ENCODE results near the gene TIMP2. TPM values are rescaled to one million over a fixed set of nuclear protein-coding genes. Genes with fewer than 3 reads are reported as not detected.
A peak's percentile ranks its signal among the peaks of the same experiment; 100 is the strongest.

TIMP2 gene, protein sequence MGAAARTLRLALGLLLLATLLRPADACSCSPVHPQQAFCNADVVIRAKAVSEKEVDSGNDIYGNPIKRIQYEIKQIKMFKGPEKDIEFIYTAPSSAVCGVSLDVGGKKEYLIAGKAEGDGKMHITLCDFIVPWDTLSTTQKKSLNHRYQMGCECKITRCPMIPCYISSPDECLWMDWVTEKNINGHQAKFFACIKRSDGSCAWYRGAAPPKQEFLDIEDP
- total RNA-seq, result 1 to 10 TPM in 1 of 3 donors, under 1 TPM in 2; 0.63 to 1.0 (median 0.81) TPM

DNA sequence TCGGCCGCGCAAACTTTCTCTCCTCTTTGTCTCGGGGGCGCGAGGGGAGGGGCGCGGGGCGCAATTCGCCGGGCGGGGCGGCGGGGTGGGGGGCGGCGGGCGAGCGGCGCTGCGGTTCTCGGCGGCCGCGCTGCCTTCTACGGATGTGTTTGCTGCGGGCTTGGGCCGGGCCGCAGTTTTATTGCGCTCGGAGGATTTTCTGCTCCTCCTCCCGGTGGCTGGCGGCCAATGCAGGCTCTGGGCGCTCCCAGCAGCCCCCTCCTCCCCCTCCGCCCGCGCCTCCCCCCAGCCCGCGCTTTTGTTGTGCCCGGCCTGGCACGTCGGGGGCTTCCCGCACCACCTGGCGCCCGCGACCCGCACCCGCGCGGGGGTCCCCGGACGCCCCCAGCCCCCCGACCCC, at the start of gene TIMP2:
TIMP2 (minus strand) TSS at position 154 of the 400 bp plus-strand sequence. CDS start 299 bp downstream, outside the sequence.
- H3K4me3 Mint-ChIP-seq, result peak within 1 kb of the TSS; percentile 61
- H3K36me3 Mint-ChIP-seq (ENCODE audit: insufficient read depth), result no peaks in the 10 kb centered on the region
- ATAC-seq, result peak; percentile 83 to 88
- peak; percentile 64 for DNase-seq
- no peaks in the 10 kb centered on the region for H3K9me3 Mint-ChIP-seq
- H3K27me3 Mint-ChIP-seq (ENCODE audit: low read depth), result peaks cover 13% of the 10 kb centered on the region
- H3K4me1 Mint-ChIP-seq (ENCODE audit: low read depth), result peaks cover 11% of the 10 kb centered on the region

DNA sequence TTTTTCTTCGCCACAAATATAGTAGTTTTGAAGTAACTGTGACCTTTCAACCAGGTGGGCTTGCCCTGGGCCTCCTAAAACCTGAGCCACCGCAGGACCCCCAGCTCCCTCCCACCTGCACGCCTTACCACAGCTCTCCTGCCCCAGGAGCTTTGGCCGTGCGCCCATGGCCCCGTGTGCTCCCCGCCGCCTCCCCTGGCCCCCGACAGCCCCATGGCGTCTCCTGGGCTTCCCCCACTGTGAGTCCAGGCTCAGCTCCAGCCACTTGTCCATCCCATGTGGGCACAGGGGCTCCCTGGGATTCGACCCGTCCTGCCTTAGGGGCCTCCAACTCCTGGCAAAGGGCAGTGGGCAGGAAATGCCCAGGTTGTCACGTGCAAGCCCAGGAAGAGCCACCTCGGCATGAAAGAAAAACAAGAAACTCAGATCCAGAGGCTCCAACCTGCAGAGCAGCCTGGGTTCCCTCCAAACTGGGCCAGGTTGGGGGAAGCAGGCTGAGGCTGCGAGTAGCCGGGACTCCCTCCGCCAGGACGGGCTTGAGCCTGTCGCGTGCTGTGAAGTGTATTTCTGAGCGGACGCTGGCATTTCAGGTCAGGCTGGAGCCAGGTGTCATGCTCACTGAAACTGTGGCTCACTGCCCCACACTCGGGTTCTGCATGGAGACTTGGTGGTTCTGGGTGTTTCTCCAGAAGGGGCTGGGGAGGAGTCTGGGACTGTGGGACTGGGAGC, 48.8 kb upstream of the TIMP2 start:
- no peak overlapping the region for H3K4me3 Mint-ChIP-seq
- H3K36me3 Mint-ChIP-seq (ENCODE audit: insufficient read depth), result no peaks in the 10 kb centered on the region
- DNase-seq (no peak), ATAC-seq (no peak)
- H3K9me3 Mint-ChIP-seq, result no peaks in the 10 kb centered on the region
- H3K4me1 Mint-ChIP-seq (ENCODE audit: low read depth), result peaks cover 22% of the 10 kb centered on the region
- H3K27me3 Mint-ChIP-seq (ENCODE audit: low read depth), result no peaks in the 10 kb centered on the region

DNA sequence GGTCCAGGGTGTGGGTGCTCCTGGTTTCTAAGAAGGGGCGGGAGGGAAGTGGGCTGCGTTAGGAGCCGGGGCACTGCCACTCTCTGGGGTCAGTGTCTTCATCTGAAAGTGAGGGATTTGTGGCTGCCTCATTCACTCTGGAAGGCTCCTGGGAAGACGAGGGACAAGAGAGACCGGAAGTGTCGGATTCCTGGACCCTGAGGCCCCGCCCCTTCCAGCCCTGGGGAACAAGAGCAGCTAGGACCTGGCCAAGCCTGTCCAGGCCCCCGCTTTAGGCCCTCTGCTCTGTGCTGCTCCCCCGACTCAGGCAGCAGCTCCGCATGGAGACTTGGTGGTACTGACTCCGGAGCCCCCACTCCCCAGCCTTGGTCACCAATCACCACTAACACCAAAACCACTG, 48.0 kb upstream of the TIMP2 start:
- Mint-ChIP-seq H3K9me3 (no peaks in the 10 kb centered on the region), H3K36me3 (ENCODE audit: insufficient read depth) (no peaks in the 10 kb centered on the region), H3K4me1 (ENCODE audit: low read depth) (peaks cover 22% of the 10 kb centered on the region), H3K27me3 (ENCODE audit: low read depth) (no peaks in the 10 kb centered on the region), H3K4me3 (no peak overlapping the region)
- no peak for DNase-seq
- no peak for ATAC-seq

DNA sequence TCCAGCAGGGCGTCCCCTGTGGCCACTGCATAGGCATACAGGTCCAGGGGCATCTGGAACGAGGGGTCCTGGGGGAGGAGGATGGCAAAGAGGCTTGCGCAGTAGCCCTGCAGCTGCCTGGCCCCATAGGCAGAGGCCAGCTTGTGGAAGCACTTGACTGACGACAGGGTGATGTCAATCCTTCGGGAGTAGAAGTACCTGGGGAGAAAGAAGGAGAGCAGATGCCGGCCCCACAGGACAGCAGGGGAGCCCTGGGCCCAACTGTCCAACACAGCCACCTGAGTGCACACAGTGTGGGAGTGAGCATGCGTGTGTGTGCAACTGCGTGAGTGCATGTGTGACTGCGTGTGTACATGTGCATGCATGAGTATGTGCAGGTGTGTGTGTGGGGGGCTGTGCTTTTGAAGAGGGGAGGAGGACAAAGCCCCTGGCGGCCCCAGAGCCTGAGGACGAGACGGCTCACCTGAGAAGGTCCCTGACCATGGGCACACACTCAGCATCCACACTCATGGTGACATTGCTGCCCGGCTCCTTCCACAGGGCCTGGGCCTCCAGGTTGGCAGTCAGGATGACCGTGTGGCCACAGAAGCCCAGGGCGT, 47.4 kb upstream of the TIMP2 start:
- DNase-seq (no peak), ATAC-seq (no peak)
- no peak overlapping the region for H3K4me3 Mint-ChIP-seq
- no peaks in the 10 kb centered on the region for H3K36me3 Mint-ChIP-seq (ENCODE audit: insufficient read depth)
- H3K9me3 Mint-ChIP-seq, result no peaks in the 10 kb centered on the region
- peaks cover 19% of the 10 kb centered on the region for H3K4me1 Mint-ChIP-seq (ENCODE audit: low read depth)
- H3K27me3 Mint-ChIP-seq (ENCODE audit: low read depth), result no peaks in the 10 kb centered on the region

DNA sequence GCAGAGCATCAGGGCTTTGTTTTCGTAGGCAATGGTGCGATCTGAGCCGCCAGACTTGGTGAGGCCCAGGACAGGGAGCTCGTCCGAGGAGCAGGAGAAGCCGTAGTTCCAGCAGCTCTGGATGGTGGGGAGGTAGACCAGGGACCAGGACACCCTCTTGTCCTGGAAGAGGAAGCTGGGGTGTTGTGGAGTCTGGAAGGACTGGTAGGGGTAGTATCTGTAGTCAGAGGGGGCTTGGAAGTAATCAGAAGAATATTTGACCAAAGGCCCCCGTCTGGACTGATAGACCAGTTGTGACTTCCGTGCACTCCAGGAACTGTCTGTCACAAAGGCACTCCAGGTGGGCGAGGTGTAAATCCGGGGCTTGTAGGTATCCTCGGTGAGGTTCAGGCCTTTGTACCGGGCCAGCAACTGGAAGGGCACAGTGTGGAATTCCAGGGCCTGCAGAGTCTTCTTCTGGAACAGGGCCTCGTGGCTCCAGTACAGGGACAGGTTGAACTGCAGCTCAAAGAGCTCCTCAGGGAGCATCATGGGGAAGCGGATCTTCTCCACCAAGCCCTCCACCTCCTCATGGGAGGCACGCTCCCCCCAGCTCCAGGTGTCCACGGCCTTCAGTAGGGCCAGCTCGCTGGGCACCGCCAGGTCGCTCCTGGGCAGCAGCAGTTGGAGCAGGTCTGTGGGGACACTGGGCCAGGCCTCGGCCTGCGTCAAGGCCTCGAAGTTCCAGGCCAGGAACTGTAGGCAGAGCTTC, 46.7 kb upstream of the TIMP2 start:
- DNase-seq, result no peak
- peaks cover 12% of the 10 kb centered on the region for H3K4me1 Mint-ChIP-seq (ENCODE audit: low read depth)
- no peaks in the 10 kb centered on the region for H3K27me3 Mint-ChIP-seq (ENCODE audit: low read depth)
- no peak for ATAC-seq
- no peak overlapping the region for H3K4me3 Mint-ChIP-seq
- H3K9me3 Mint-ChIP-seq, result no peaks in the 10 kb centered on the region
- H3K36me3 Mint-ChIP-seq (ENCODE audit: insufficient read depth), result no peaks in the 10 kb centered on the region

DNA sequence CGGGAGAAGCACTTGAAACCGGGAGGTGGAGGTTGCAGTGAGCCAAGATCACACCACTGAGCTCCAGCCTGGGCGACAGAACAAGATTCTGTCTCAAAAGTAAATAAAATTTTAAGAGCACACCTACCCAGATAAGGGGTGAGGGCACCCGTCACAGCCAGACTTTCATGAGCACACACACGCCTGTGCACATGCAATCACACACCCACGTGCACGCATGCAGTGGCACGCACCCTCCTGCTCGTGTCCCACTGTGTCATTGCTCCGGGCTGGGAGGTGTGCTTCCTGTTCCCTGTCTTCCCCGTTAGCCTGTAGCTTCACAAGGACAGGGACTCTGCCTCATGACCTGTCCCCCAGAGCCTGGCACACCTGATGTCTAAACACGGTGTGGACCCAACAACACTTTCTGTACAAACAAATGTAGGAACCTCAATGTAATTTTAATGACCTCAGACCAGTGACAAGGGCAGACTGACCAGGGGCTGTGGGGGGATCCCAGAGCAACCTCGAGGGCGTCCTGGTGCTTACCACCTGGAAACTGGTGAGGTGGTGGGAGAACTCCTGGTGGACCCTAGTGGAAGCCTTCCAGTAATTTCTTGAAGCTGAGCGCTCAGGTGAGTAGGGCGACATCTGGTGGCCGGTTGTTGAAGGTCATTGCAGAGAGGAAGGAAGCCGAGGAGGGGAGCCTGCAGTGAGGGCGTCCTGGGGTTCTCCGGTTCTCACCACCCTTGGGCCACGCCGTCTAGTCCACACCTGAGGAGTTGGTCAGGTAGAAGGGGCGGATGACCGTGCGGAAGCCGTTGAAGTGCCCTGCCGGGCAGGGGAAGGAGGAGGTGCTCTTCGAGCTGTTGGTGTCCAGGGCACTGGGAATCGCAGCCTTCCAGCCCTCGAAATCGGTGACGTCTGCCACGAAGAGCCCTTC, 45.9 kb upstream of the TIMP2 start:
- no peaks in the 10 kb centered on the region for H3K27me3 Mint-ChIP-seq (ENCODE audit: low read depth)
- no peaks in the 10 kb centered on the region for H3K36me3 Mint-ChIP-seq (ENCODE audit: insufficient read depth)
- no peak overlapping the region for H3K4me3 Mint-ChIP-seq
- no peaks in the 10 kb centered on the region for H3K9me3 Mint-ChIP-seq
- ATAC-seq (peak; percentile 59 to 68), DNase-seq (peak; percentile 77)
- H3K4me1 Mint-ChIP-seq (ENCODE audit: low read depth), result peaks cover 8% of the 10 kb centered on the region

DNA sequence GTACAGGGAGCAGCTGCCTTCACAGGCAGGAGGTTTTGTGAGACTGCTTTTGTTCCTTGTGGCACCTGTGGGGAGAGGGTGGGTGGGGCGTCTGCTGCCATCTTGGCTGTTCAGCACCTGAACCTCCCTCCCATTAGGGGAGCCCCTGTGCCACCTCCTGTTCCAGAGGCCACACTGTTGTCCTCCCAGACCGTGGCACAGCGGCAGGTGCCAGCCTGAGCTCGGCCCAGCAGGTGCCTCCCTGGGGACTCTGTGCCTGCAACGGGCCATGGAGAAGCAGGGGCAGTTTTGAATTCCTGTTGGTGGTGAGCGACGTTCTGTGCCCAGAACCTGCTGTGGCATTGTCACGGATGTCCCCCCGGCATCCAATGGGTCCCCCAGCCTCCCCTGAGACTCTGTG, 44.7 kb upstream of the TIMP2 start:
- no peaks in the 10 kb centered on the region for H3K27me3 Mint-ChIP-seq (ENCODE audit: low read depth)
- ATAC-seq (no peak), DNase-seq (no peak)
- H3K9me3 Mint-ChIP-seq, result no peaks in the 10 kb centered on the region
- H3K36me3 Mint-ChIP-seq (ENCODE audit: insufficient read depth), result no peaks in the 10 kb centered on the region
- H3K4me3 Mint-ChIP-seq, result no peak overlapping the region
- H3K4me1 Mint-ChIP-seq (ENCODE audit: low read depth), result peaks cover 7% of the 10 kb centered on the region

DNA sequence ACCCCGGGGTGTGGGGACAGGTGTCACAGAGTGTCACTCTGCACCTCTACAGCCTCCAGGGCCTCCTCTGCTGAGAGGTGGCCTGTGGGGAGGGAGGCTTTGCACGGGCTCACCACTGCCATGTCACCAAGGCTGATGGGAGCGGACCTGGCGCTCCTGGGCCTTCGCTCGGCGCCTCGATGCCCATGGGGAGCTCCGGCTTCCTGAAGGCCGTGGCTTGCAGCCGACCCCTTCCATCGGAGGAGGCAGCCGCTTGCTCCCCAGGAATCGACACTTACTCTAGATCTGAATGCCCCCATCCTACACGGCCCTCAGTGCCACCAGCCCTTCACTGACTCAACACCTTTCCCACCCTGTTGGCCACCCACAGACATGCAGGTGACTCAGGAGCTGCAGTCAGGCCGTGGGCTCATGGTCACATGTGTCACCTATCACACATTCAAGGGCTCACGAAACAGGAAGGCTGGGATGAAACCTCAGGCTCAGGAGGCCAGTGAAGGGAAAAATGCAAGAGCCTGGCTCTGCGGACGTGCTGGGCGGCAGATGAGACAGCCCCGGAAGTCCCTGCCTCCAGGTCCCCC, 42.7 kb upstream of the TIMP2 start:
- H3K36me3 Mint-ChIP-seq (ENCODE audit: insufficient read depth), result no peaks in the 10 kb centered on the region
- no peaks in the 10 kb centered on the region for H3K27me3 Mint-ChIP-seq (ENCODE audit: low read depth)
- no peak for DNase-seq
- no peak for ATAC-seq
- H3K4me3 Mint-ChIP-seq, result no peak overlapping the region
- no peaks in the 10 kb centered on the region for H3K9me3 Mint-ChIP-seq
- H3K4me1 Mint-ChIP-seq (ENCODE audit: low read depth), result peaks cover 7% of the 10 kb centered on the region

DNA sequence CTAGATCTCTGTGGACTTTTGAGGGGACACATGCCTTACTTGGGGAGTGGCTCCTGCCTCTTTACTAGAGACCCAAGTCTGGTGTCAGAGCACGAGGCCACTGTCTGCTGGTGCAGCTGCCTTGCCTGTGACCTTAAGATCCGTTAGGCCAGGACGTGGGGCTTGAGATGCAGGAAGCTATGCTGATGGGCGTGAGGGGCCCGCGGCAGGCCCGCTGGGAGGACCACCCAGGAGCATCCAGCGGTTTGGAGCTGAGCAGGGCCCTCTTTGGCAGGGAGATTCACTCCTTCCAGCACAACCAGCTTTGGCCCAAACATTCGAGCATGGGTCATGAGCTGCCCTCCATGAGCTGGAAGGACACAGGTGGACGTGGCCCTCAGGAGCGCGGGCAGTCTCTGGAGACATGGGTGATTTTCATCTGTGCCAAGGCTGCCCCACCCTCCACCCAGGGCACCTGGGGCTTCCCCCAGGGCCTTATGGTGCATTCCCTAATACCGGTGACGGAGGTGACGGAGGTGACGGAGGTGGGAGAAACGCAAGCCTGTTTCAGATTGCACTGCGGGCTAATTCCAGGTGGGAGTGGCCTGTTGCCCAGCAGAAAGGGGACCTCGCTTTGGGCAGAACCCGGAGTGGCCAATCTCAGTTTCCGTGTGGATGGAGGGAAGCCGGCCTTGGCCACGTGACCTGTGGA, 41.9 kb upstream of the TIMP2 start:
- ATAC-seq, result no peak
- no peak overlapping the region for H3K4me3 Mint-ChIP-seq
- no peaks in the 10 kb centered on the region for H3K27me3 Mint-ChIP-seq (ENCODE audit: low read depth)
- no peak for DNase-seq
- peaks cover 7% of the 10 kb centered on the region for H3K4me1 Mint-ChIP-seq (ENCODE audit: low read depth)
- H3K36me3 Mint-ChIP-seq (ENCODE audit: insufficient read depth), result no peaks in the 10 kb centered on the region
- no peaks in the 10 kb centered on the region for H3K9me3 Mint-ChIP-seq

DNA sequence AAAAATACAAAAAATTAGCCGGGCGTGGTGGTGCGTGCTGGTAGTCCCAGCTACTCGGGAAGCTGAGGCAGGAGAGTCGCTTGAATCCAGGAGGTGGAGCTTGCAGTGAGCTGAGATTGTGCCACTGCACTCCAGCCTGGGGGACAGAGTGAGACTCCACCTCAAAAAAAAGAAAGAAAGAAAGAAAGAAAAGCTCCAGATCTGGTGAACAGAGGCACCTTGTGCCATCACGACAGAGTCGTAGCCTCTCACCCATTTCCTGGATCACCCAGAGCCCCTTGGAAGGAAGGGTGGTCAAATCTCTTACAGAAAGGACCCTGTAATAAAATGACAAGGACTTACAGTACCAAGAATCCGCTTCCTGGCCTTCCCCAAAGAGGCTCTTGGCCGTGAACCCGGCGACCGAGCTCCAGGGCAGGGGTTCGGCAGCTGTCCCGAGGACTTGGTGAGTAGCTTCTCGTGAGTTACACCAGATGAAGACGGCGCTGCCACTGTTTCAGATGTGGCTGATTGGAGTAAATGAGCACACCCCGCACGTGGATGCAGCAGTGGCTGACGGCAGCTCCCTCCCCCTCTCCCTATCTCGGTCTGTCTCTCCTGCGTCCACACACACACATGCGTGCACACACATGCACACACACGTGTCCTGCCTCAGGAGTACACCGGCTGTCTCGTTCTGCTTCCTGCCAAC, 41.1 kb upstream of the TIMP2 start:
- peaks cover 4% of the 10 kb centered on the region for H3K4me1 Mint-ChIP-seq (ENCODE audit: low read depth)
- no peaks in the 10 kb centered on the region for H3K36me3 Mint-ChIP-seq (ENCODE audit: insufficient read depth)
- H3K27me3 Mint-ChIP-seq (ENCODE audit: low read depth), result no peaks in the 10 kb centered on the region
- no peak overlapping the region for H3K4me3 Mint-ChIP-seq
- no peaks in the 10 kb centered on the region for H3K9me3 Mint-ChIP-seq
- DNase-seq (no peak), ATAC-seq (no peak)

DNA sequence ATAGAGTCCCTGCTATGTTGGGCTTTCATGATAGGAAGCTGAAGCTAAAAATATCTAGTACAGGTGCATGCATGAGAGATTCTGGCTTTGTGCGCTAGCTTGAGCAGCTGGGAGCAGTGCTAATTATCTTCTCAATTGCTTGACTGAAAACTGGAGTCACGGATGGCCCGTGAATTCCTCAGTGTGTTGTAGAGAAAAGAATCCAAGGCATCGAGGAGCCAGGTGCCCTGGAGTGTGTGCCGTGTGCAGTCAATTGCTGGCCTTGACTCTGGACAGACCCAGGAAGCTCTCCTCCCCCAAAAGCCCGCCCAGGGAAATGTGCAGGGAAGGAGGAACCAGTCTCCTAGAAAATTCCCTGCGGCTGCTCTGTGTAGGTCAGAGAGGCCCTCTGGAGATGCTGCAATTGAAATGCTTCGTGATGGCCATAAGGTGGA, 40.3 kb upstream of the TIMP2 start:
- H3K36me3 Mint-ChIP-seq (ENCODE audit: insufficient read depth), result no peaks in the 10 kb centered on the region
- no peaks in the 10 kb centered on the region for H3K4me1 Mint-ChIP-seq (ENCODE audit: low read depth)
- H3K4me3 Mint-ChIP-seq, result no peak overlapping the region
- ATAC-seq, result no peak
- H3K9me3 Mint-ChIP-seq, result no peaks in the 10 kb centered on the region
- H3K27me3 Mint-ChIP-seq (ENCODE audit: low read depth), result no peaks in the 10 kb centered on the region
- no peak for DNase-seq

DNA sequence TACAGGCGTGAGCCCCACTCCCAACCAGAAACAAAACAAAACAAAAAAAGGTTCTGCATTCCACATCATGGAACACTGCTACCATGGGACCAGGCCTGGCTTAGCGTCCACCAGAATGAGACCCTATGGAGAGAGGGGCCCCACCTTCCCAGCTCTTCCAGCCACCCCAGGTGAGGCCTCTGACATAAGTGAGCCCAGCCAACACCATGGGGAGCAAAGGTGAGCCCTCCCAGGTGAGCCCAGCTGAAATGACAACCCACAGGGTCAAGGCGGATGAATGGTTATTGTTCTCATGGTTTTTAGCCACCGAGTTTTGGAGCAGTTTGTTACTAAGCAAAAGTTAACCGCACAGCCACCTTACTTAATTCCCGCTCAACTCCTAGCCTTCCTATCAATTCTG, 38.2 kb upstream of the TIMP2 start:
- no peak for ATAC-seq
- Mint-ChIP-seq H3K4me1 (ENCODE audit: low read depth) (no peaks in the 10 kb centered on the region), H3K36me3 (ENCODE audit: insufficient read depth) (no peaks in the 10 kb centered on the region), H3K9me3 (no peaks in the 10 kb centered on the region), H3K27me3 (ENCODE audit: low read depth) (no peaks in the 10 kb centered on the region), H3K4me3 (no peak overlapping the region)
- no peak for DNase-seq

Data from activated T-cell treated with anti-CD3 and anti-CD28 coated beads, Interleukin-2, amount 50 U/mL, for 4 hours (primary cell).